Middle frontal gyrus (tissue), 1 donor: ENCODE results near the gene GPI.
A peak's percentile ranks its signal among the peaks of the same experiment; 100 is the strongest.
"Not testable (repeated sequence)": the region's sequence is repeated elsewhere in the genome, so short reads cannot be mapped to it uniquely, and the experiment has no call there.

Source experiments
- DNase-seq: peaks from one replicate; pipeline ENCODE4 v3.0.0-alpha.2; 2015; ENCODE audit warnings: low spot score; ENCODE audit errors: extremely low spot score

Gene GPI

DNA sequence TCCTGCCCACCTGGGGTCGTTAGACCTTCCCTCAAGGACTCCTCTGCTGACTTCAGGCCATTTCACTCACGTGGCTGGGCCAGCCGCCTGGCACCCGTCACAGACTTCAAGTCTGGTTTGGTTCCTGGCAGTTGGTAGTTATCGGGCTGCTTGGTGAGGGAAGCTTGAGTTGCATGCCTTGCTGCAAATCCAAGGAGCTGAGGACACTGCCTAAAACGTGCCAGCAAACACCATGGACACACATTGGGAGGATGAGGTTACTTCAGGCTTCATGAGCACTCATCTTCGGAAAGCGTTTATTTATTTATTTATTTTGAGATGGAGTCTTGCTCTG is 2.6 kb downstream of the GPI start:
- no peak for DNase-seq

GRCh38 chr19:34368338-34368737 is 3.3 kb downstream of the GPI start:
- no peak for DNase-seq

DNA sequence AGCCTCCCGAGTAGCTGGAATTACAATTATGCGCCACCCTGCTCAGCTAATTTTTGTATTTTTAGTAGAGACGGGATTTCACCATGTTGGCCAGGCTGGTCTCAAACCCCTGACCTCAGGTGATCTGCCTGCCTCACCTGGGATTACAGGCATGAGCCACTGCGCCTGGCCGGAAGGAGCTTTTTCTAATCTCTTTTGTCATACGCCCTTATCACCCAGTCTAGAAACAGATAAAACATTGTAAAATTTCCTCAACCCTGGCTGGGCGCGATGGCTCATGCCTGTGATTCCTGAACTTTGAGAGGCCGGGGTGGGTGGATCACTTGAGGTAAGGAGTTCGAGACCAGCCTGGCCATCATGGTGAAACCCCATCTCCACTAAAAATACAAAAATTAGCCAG is 4.2 kb downstream of the GPI start:
- not testable (repeated sequence) for DNase-seq

DNA sequence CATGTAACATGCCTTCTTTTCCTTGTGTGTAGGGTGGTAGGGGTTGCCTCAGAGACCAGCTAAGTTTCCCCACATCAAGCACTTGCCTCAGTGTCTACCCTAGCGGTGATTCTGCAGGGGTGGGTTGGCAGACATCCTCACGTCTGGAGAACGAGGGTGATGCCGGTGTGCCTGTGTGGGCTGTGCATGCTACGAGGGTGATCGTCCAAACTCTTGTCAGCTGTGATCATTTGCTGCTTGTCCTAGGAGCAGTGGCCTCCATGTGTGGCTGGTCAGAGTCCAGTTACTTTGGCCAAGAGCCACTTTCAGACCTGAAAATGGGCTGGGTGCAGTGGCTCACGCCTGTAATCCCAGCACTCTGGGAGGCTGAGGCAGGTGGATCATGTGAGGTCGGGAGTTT is 5.1 kb downstream of the GPI start:
- DNase-seq = no peak

DNA sequence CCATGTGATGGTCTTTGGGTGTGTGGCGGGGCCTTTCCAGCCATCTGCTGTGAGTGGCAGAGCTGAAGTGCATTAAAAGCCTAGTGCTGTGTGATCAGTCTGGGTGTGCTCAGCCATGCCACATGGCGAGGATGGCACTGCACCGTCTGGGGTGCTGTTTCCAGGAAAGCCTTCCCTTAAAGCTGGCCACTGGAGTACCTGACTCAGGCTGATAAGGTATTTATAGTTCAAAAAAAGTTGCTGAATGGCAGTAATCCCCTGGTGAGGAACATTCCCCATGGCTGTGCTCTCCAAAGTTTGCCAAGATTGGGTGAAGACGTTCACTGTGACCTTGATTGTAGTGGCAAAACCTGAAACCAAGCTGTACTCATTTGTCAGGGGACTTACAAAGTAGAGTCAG is 6.0 kb downstream of the GPI start:
- DNase-seq = no peak

DNA sequence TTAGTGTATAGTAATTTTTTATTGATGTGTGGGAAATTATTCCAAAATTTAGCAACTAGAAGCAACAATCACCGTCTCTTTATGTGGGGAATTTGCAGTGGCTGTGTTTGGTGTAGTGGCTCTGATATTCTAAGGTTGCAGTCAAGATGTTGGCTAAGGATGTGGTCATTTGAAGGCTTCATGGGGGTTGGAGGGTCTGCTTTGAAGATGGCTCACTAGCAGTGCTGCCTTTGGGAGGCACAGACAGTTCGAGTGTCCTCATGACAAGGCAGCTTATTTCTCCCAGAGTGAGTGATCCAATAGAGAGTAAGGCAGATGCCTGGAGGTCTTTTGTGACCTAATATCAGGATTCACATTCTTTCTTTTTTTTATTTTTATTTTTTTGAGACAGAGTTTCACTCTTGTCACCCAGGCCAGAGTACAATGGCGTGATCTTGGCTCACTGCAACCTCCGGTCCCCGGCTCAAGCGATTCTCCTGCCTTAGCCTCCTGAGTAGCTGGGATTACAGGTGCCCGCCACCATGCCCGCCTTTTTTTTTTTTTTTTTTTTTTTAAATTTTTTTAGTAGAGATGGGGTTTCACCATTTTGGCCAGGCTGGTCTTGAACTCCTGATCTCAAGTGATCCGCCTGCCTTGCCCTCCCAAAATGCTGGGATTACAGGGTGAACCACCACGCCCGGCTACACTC is 8.7 kb downstream of the GPI start:
- DNase-seq = no peak

GRCh38 chr19:34375598-34375997 is 10.6 kb downstream of the GPI start:
- no peak for DNase-seq

DNA sequence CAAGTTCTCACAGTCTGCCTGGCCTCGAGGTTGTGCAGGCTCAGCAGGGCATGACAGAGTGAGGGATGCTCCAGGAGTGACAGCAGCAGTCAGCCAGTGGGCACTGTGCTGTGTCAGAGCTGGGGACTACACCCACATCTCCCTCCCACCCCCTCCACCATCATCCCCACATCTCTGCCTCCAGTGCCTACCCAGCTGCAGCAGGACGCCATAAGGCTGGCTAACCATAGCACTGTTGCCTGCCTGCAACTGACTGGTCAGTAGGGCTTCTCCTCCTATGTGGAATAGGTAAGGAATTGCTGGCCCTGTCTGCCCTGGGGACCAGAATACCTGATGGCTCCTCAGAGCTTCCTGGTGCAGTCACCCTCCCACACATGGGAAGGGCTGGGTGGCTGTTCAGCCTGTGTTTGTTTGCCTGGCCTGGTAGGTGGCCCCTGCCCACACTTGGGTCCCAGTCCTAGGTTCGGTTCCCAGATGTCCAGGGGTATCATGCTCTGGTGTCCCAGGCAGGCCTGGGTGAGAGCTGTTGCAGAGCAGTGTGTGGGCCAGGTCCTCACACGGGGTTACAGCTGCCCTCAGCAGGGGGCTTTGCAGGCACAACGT is 15.7 kb downstream of the GPI start:
- DNase-seq = no peak

- no peak for DNase-seq
Measured at GRCh38 chr19:34381399-34382251, 16.6 kb downstream of the GPI start.

- DNase-seq = no peak
Measured at GRCh38 chr19:34382471-34382870, 17.5 kb downstream of the GPI start.

DNA sequence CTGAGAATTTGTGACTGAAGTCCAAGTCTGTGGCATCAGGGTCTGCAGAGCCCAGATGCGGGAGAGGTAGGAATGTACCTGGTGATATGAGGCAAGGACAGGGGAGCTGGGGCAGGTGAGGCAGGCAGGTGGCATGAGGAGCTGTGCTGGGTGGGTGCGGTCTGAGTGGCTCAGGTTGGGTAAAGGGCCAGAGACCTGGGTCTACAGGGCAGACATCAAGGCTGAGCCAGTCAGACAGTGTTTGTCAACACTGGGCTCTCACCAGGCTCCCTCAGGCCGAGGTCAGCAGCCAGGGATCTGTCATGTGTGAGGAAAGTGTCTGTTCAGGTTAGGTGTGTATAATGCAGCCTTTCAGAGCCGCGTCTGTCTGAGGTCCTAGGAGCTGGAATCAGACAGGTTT is 18.6 kb downstream of the GPI start:
- DNase-seq = no peak

- no peak for DNase-seq
Measured at GRCh38 chr19:34386645-34387445, 21.8 kb downstream of the GPI start.

DNA sequence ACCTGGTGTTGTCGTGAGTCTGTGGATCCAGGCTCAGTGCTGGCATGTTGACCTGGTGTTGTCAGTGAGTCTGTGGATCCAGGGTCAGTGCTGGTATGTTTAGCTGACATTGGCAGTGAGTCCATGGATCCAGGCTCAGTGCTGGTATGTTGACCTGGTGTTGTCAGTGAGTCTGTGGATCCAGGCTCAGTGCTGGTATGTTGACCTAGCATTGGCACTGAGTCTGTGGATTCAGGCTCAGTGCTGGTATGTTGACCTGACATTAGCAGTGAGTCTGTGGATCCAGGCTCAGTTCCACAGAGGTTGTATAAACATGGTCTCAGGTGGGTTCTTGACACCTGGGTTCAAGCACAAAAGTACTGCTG is 22.4 kb downstream of the GPI start:
- no peak for DNase-seq

DNA sequence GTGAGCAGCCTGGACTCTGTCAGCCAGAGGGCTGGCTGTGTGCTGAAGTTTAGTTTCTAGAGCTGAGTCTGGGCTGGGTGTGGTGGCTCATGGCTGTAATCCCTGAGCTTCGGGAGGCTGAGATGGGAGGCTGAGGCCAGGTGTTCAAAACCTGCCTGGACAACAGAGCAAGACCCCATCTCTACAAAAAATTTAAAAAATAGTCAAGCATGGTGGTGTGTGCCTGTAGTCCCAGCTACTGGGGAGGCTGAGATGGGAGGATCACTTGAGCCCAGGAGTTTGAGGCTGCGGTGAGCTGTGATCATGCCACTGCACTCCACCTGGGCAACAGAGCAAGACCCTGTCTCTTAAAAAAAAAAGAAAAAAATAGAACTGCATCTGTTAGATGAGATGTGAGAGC is 23.7 kb downstream of the GPI start:
- DNase-seq = not testable (repeated sequence)

- DNase-seq = no peak
Measured at GRCh38 chr19:34391813-34392212, 26.8 kb downstream of the GPI start.

GRCh38 chr19:34393031-34393430 is 28.0 kb downstream of the GPI start:
- DNase-seq = no peak

DNA sequence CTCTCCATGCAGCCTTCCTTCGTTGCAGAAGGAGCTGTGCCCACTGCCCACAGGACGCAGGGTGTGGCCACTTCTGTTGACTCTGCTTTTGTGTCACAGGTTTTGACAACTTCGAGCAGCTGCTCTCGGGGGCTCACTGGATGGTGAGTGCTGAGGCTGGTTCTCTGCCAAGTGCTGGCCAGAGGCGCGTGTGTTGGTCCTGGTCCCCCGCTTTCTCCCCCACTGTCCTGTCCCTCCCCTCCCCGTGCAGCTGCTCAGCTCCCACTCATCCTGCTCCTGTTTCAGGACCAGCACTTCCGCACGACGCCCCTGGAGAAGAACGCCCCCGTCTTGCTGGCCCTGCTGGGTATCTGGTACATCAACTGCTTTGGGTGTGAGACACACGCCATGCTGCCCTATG is 28.6 kb downstream of the GPI start:
- peak; percentile 36 for DNase-seq

GRCh38 chr19:34397853-34398252 is 32.9 kb downstream of the GPI start:
- DNase-seq = no peak

DNA sequence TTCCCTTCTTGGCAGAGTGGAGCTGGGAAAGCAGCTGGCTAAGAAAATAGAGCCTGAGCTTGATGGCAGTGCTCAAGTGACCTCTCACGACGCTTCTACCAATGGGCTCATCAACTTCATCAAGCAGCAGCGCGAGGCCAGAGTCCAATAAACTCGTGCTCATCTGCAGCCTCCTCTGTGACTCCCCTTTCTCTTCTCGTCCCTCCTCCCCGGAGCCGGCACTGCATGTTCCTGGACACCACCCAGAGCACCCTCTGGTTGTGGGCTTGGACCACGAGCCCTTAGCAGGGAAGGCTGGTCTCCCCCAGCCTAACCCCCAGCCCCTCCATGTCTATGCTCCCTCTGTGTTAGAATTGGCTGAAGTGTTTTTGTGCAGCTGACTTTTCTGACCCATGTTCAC is 34.9 kb downstream of the GPI start:
- DNase-seq = no peak

DNA sequence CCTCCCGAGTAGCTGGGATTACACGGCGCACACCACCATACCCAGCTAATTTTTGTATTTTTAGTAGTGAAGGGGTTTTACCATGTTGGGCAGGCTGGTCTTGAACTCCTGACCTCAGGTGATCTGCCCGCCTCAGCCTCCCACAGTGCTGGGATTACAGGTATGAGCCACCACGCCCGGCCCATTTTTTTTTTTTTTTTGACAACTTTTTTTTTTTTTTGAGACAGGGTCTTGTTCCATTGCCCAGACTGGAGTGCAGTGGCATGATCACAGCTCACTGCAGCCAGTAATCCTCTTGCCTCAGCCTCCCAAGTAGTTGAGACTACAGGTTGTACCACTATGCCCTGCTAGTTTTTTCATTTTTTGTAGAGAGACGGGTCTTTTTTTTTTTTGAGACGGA is 35.8 kb downstream of the GPI start:
- DNase-seq = not testable (repeated sequence)

- no peak for DNase-seq
Measured at GRCh38 chr19:34402074-34402600, 37.1 kb downstream of the GPI start.

DNA sequence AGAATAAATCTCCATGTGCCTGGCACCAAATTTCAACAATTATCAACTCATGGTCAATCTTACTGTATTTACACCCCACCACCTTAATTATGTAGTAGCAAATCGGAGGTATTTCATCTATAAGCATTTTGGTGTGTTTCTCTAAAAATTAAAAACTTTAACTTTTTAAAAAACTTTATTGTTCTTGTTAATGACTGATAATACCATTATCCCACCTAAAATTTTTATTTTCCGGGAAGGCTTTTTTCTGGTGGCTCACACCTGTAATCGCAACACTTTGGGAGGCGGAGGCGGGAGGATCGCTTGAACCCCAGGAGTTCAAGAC is 38.8 kb downstream of the GPI start:
- no peak for DNase-seq
